Inflammatory macrophage (primary cell): Measurements from ENCODE around the gene BAD.

Experiments used
- DNase-seq, 2 donors: peaks; one replicate each; pipeline ENCODE4 v3.0.0-alpha.2; 2020 to 2022

The BAD gene

DNA sequence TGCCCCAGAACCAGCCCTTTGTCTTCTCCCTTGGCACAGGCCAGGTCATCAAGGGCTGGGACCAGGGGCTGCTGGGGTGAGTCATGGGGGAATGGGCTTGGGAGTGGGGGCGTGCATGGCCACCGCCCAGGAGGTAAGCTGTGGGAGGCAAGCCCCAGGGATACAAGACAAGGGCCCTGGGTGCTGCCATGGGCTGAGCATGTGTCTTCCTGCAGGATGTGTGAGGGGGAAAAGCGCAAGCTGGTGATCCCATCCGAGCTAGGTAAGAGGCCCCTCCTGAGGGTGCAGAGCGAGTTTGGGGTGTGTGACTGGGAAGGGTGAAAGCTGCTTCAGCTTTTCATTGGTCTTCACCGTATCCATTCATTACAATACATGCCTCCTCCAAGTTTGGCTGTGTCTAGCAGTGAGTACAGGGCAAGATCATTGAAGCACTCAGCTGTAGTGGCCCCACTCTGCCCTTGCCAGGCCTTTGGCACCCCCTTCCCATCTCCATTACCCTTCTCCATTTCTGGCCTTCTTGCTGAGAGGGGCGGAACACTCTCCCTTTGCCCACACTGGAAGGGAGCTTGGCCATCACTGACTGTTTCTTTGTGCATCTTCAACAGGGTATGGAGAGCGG lies 41.1 kb downstream of the BAD start:
- no peak for DNase-seq

DNA sequence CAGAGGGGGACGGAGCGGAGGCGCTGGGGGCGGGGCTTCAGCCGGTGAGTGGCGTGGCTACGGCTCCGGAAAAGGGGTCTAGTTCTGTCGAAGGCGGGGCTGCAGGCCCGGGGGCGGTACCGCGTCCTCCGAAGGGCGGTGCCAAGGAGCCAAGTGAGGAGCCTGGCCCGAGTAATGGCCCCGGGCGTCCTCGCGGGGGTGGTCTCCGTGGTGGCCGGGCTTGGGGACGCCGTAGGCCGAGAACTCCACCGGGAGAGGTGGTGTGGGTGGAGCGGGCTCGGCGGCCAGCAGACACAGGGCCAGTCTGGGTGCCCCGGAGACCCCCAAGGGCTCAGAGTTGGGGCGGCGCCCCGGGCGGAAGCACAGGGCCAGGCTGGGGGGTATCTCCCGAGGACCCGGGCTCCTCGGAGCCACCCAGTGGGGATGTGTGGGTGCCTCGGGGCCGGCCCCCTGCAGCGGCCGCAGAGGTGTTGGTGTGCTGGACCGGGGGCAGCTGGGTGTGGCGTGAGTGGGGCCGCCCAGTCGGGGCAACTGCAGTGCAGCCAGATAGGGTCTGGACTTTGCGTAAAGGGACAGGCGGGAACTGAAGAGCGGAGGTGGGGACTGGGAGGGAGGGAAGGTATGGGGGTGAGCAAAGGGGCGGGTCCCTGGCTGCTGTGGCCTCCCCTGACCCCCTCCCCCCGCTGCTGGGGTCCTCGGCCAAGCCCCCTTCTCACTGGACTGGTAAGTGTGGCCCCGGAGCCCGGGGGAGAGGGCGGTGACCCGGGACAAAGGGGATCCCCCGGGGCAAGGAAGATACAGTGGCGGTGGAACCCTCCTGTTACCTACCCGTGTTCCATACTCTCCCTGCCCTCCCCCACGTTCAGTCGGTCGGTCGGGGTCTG lies 42.7 kb downstream of the BAD start:
- peak in 1 of 2 donors; percentile 67 for DNase-seq

DNA sequence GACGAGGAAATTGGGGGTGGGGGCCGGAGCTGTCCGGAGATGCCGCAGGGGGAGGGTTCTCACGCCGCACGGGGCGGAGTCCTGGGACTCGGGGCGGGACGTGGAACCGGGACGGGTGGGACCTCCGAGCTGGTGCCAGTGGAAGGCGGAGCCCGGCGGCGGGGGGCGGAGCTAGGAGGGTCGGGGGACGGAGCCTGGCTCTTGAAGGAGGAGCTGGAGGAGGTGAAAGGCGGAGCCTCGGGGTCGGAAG lies 43.3 kb downstream of the BAD start:
- peak; percentile 100 for DNase-seq

DNA sequence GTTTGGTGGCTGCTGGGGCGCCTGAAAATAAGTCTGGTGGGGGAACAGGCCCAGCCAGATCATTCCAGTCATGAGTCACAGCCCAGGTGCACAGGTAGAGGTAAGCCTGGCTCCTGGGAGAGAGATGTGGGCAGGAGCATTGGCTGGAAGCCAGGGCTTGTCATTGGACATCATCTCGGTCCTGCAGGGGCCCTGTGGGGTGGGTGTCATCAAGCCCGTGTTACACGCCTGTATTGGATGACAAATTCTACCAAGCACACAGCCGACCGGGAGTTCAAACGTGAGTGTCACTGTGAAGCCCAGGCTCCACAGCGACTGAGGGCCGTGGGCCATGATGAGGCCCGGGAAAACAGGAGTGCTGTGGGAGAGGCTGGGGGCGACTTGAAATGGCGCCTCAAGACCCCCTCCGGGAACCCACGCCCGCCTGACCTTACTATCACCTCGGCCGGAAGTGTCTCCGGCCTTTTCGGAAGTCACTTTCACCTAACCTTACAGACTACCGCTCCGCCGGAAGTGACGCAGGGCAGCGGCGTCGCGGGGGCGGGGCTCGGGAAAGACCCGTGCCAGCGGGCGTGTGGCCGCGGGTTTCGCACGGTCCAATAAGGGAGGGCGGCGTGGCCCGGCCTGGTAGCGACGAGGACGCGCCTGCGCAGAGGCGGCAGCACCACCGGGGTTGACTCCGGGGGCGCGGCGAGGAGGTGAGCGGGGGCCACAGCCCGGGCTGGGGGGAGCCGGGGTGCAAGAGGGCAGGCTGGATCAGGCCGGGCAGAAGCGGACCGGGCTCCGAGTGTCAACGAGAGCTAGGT lies 43.8 kb downstream of the BAD start, which contains the start of gene FKBP2:
Gene FKBP2 (plus strand): TSS at position 661 of the 806 bp plus-strand sequence. CDS start 1,293 bp downstream, outside the sequence.
- peak; percentile 99 for DNase-seq

DNA sequence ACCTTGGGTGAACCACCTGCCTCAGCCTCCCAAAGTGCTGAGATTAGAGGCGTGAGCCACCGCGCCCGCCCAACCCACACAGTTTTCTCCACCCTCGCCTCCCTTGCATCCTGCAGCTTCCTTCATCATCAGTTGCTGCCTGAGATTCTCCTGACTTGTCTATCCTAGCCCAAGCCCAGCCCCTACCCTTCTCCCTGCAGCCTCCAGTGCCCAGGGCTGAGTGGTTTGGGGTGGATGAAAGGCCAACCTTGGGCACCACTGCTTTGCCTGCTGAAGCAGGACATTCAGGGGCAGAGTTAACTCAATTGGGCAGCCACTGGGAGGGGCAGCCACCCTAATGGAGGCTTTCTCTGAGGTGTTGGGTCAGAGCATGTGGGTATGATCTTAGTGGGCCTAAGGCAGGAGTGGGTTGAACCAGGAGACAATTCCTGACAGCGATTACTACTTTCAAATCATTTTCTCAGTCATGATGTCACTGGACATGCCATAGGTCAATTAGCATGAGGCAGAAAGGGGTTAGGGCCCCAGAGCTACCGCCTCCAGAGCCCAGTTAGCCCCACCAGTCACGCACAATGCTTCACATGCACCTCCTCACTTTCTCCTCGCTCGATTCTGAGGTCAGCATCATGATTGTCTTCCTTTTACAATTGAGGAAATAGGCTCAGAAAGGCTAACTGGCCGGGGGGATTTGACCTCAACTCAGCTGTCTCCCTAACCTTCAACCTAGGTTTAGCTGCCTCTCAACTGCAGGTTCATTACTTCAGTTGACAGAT lies 44.6 kb downstream of the BAD start:
- DNase-seq, result peak; percentile 96 to 98

DNA sequence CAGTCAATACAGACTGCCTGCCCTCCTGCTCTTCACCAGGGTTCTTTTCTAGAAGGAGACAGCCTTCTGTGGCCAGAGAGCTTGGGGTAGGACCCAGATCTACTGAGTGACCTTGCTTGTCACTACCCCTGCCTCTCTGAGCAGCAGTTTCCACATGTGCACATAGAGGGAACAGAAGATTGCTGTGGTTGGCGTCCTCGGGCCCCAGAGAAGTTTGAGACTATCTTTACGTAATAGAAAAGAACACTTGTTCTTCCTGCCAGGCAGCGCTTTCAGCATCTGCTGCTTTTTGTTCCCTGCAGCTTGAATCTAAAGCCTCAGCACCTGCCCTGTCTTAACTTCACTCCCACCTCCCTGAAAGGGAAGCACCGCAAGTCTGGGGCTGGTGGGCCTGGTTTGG lies 45.5 kb downstream of the BAD start:
- DNase-seq, result peak; percentile 67 to 69

DNA sequence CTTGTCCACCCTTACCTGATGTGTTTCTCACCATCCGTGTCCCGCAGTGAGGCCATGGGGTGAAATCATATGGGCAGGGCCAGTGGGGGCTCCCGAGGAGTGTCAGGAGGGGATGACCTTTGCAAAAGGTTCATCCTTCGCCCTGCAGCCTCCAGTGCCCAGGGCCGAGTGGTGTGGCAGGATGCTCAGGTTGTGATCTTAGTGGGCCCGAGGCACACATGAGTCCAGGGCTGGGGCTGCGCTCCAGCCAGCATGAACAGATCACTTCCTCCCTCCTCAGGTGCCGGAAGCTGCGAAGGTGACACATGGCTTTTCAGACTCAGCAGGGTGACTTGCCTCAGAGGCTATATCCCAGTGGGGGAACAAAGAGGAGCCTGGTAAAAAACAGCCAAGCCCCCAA lies 46.4 kb downstream of the BAD start:
- DNase-seq, result no peak

DNA sequence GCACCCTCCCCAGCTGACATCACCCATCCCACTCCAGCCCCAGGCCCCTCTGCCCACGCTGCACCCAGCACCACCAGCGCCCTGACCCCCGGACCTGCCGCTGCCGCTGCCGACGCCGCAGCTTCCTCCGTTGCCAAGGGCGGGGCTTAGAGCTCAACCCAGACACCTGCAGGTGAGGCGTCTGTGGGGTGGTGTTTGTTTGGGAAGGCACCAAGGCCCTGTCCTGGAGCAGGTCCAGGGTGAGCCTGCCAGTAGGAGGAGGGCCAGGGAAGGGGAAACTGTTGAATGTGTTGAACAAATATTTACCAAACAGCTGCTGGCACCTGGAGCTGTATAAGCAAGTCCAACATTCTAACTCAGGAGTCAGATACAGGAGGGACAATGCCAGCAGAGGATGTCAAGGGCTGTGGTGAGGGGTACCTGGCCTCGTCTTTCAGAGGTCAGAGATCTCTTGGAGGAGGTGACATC lies 46.9 kb downstream of the BAD start:
- no peak for DNase-seq

DNA sequence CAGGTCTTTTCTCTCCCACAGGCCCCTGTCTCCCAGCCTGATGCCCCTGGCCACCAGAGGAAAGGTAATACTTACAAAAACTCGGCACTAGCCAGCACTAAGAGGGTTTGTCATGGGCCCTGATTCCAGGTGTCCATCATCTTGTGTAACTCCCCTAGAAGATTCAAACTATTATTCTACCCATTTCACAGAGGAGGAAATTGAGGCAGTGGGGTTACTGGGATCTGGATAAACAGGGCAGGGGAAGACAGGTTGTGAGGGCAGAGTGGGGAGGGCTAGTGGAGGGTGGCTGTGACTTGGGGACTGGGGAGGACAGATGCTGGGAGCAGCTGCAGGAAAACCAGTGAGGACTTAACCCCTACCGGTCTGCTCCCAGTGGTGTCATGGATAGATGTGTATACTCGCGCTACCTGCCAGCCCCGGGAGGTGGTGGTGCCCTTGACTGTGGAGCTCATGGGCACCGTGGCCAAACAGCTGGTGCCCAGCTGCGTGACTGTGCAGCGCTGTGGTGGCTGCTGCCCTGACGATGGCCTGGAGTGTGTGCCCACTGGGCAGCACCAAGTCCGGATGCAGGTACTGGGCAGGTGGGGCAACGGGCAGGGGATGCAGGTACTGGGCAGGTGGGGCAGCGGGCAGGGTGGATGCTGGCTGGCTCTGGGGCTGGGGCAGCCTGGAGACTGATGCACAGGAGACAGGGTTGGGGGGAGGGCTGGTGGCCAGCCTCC lies 48.9 kb downstream of the BAD start:
- no peak for DNase-seq

DNA sequence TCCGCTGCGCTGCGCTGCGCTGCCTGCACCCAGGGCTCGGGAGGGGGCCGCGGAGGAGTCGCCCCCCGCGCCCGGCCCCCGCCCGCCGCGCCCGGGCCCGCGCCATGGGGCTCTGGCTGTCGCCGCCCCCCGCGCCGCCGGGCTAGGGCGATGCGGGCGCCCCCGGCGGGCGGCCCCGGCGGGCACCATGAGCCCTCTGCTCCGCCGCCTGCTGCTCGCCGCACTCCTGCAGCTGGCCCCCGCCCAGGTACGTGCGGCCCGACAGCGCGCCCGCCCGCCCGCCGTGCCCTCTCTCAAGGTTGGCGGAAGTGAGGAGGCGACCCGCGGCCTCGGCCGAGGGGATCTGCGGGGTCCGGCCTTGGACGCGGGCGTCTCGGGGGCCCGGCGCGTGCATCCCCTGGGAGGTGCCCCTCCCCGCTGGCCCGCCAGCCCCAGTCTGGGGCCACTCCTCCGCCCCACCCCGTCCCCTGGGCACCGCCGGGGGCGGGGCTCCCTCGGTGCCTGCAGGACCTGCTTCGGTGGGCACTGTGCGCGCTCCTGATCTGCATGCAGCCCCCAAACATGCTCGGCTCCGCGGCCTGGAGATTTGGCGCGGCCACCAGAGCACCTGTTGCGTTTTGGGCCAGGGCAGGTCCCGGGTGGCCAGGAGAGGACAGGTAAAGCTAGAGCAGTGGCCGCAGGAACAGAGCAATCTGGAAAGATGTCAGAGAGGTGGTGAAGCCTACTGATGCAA lies 49.7 kb downstream of the BAD start:
- DNase-seq, result peak in 1 of 2 donors; percentile 47

DNA sequence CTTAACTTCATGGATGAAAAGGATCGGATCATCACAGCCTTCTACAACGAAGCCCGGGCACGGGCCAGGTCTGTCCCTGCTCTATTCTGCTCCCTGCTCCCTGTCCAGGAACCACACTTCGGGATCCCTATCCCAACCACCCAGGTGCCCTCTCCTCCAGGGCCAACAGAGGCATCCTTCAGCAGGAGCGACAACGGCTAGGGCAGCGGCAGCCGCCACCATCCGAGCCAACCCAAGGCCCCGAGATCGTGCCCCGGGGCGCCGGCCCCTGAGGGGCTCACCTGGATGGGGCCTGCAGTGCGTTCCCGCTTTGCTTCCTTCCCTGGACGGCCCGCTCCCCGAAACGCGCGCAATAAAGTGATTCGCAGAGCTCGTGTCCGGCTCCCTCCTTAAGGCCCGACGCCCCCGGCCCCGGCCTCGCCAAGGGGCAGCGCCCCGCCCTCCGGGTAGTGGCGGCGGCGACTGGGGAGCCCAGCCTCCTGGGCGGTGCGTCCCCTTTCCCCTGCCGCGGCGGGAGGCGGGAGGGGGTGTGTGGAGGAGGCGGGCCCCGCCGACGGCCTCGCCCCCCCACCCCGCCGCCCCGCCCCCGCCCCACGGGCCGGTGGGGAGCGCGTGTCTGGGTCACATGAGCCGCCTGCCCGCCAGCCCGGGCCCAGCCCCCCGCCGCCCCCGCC lies 50.4 kb downstream of the BAD start, which contains the start of gene VEGFB:
Gene VEGFB (plus strand): TSS at position 672 of the 674 bp plus-strand sequence. CDS start 250 bp downstream, outside the sequence.
- DNase-seq, result peak; percentile 17 to 62

DNA sequence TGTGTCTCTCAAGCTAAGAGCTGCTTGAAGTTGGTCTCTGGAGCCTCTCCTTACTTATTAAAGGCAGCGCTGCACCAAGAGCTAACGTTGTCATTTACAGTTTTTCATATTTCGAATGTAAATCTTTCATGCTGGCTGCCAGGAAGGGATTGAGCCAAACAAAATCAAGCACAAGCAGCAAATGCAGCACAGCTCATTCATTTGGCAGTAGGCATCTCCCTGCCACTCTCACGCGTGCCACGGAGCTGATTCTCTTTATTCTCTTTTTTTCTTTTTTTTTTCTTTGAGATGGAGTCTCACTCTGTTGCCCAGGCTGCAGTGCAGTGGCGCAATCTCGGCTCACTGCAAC lies 51.5 kb downstream of the BAD start:
- no peak for DNase-seq

DNA sequence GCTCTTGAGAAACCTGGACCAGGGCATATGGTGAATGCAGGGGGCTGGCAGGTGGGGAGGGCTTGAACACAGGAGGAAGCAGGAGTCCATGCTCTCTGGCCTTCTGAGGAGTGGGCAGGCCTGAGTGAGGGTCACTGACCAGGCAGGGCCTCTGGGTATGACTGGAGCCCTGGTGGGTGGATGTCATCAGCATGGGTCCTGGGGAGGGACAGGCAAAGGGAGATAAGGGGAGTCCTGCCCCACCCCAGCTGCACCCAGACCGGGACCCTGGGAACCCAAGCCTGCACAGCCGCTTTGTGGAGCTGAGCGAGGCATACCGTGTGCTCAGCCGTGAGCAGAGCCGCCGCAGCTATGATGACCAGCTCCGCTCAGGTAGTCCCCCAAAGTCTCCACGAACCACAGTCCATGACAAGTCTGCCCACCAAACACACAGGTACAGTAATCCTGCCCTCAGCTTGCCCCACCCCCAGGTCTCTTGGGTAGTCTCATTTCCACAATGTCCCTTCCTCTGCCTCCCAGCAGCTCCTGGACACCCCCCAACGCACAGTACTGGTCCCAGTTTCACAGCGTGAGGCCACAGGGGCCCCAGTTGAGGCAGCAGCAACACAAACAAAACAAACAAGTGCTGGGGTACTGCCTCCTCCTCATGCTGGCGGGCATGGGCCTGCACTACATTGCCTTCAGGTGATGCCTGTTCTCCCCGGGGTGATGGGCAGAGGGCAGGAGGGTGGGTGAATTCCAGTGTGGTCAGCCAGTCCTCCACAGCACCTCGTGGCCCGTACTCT lies 52.1 kb downstream of the BAD start:
- no peak for DNase-seq

DNA sequence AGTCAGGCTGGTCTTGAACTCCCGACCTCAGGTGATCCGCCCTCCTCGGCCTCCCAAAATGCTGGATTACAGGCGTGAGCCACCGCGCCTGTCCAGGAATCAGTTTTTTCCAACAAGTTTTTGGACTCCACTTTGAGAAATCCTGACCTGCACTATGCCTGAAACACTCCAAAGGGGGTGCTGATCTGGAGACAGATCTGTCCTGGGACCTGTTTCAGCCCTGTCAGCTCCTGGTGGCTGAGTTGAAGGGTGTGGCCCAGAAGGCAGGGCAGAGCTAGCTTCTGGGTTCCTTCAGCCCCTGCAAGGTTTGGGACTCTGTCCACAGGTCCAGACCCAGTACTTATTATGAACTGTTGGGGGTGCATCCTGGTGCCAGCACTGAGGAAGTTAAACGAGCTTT lies 52.9 kb downstream of the BAD start:
- DNase-seq, result no peak

DNA sequence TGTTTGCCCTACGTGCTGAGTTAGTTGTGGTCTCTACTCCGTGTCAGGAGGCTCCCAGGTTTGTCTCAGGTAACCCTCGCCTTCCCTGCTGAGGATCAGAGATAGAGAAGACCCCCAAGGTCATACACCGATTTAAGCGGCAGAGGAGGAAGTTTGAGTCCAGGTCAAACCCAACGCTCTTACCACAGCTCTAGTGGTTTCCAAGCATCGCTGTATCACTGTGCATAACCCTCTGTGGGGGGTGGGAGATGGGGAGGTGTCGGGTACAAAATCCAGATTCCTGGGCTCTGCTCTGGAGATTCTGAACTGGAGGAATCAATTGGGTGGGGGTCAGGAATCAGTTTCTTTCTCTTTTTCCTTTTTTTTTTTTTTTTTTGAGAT lies 53.5 kb downstream of the BAD start:
- DNase-seq, result no peak

DNA sequence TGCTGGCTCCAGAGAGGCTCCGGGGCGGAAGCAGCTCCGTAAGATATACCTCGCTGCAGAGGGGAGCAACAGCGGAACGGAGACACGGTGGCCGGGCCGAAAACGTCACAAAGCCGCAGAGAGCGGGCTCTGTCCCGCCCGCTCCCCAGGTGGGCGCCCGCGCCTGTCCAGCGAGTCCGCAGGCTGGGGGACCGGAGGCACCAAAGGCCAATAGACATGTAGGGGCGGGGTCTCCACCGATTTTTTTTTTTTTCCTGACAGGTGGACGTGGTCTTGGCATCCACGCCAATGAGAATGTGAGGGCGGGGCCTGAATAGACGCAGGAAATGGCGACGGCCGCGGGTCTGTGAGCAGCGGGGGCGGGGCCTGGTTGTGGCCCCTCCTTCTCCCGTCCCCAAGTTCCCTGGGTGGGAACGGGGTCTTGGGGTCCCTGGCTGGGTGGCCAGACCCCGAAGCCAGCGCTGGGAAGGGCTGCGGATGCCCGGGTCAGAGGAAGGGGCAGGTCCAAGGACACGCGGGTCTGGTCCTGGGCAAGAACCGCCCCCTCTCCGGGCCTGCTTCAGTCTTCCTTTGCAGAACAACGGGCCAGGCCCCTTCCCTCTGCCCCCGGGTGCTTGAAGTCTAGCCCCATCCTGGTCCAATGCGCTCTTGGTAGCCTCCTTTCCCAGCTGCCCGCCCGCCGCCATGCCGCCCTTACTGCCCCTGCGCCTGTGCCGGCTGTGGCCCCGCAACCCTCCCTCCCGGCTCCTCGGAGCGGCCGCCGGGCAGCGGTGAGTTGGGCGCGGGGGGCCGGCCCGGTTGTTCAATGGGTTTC lies 54.1 kb downstream of the BAD start, which contains the start of gene DNAJC4:
Gene DNAJC4 (plus strand): TSS at position 378 of the 814 bp plus-strand sequence. CDS start 307 bp downstream, at position 685.
- peak; percentile 73 to 86 for DNase-seq

DNA sequence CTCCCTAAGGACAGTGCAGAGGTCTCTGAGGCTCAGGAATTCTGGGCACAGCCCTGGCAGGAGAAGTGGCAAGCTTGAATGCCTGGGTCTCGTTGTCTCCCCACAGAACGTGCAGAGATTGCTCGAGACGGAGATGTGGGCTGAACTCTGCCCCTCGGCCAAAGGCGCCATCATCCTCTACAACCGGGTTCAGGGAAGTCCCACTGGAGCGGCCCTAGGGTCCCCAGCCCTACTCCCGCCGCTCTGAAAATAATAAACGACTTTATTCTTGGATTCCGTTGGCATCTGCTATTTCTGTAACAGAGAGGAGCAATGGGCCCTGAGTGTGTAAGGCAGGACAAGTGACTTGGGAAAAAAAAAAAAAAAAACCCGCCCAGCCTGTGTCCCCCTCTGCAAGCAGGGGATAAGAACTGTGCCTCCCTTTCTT lies 54.7 kb downstream of the BAD start:
- DNase-seq, result no peak

DNA sequence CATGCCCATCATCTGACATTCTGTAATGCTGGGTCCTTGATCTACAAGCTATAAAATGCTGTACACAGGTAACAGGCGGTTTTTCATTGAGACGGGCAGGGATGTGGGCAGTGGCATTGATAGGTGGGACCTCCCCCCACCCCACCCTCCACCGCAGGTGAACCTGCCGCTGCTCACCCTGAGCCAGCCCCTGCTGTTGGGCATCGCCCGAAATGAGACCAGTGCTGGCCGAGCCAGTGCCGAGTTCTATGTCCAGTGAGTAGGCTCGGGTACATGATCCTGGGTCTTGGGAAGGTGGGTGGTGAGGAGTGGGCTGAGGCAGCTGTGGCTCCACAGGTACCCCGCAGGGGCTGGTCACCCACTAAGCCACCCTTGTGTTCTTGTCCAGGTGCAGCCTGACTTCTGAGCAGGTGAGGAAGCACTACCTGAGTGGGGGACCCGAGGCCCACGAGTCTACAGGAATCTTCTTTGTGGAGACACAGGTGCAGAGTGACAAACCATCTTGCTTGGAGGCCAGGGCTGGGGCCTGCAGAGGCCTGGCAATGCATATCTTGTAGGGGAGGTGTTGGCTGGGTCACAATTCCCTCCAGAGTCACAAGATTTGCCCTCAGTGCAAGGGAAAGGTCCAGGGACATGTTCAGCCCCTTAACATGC lies 55.2 kb downstream of the BAD start:
- no peak for DNase-seq
